Activated gamma-delta T cell (primary cell): Measurements from ENCODE around the gene C4A.
"Not testable (repeated sequence)": the region's sequence is repeated elsewhere in the genome, so short reads cannot be mapped to it uniquely, and the experiment has no call there.

Experiments used
- DNase-seq: peaks from one replicate; lab custom pipeline; 2025; lab: John Stamatoyannopoulos, UW
- total RNA-seq, 2 donors: gene quantifications; one replicate each; lab custom pipeline; 2026; lab: John Stamatoyannopoulos, UW

Gene C4A
- total RNA-seq, result 0.57 to 1.0 reads per million in 2 donors

GRCh38 chr6:31981744-31982143, at the start of gene C4A:
TSS of gene C4A (plus strand) at chr6:31982057. CDS start at chr6:31982108, 51 bp downstream.
- DNase-seq, result not testable (repeated sequence)

GRCh38 chr6:31932137-31932536, 49.7 kb upstream of the C4A start:
- not testable (repeated sequence) for DNase-seq

GRCh38 chr6:31933537-31933936, 48.3 kb upstream of the C4A start:
- DNase-seq, result no peak

GRCh38 chr6:31935021-31935420, 46.8 kb upstream of the C4A start:
- no peak for DNase-seq

GRCh38 chr6:31935823-31936222, 46.0 kb upstream of the C4A start:
- no peak for DNase-seq

GRCh38 chr6:31940256-31940664, 41.6 kb upstream of the C4A start:
- DNase-seq, result no peak

- no peak for DNase-seq
These were observed 38.1 kb upstream of the C4A start for GRCh38 chr6:31943742-31944141.

- DNase-seq, result no peak
These were observed 36.7 kb upstream of the C4A start for GRCh38 chr6:31945154-31945506.

GRCh38 chr6:31945507-31946369, 36.1 kb upstream of the C4A start, which contains the start of gene CFB:
TSS of gene CFB (plus strand) at chr6:31946095. CDS start at chr6:31946222, 127 bp downstream.
- no peak for DNase-seq

GRCh38 chr6:31946370-31946885, 35.4 kb upstream of the C4A start:
- no peak for DNase-seq

- DNase-seq, result no peak
These were observed 34.7 kb upstream of the C4A start for GRCh38 chr6:31947070-31947675.

- DNase-seq, result no peak
These were observed 34.0 kb upstream of the C4A start for GRCh38 chr6:31947864-31948263.

- DNase-seq, result no peak
These were observed 33.6 kb upstream of the C4A start for GRCh38 chr6:31948306-31948705.

GRCh38 chr6:31948753-31949413, 33.0 kb upstream of the C4A start:
- DNase-seq, result no peak

GRCh38 chr6:31949926-31950548, 31.8 kb upstream of the C4A start:
- no peak for DNase-seq

GRCh38 chr6:31952140-31952805, 29.6 kb upstream of the C4A start:
- DNase-seq, result no peak

- no peak for DNase-seq
These were observed 29.0 kb upstream of the C4A start for GRCh38 chr6:31952890-31953289.

- DNase-seq, result no peak
These were observed 27.3 kb upstream of the C4A start for GRCh38 chr6:31954511-31954910.

- DNase-seq, result no peak
These were observed 25.1 kb upstream of the C4A start for GRCh38 chr6:31956796-31957195.

GRCh38 chr6:31958412-31958740, 23.5 kb upstream of the C4A start:
- DNase-seq, result no peak
